HEK293 (cell line): ENCODE measurements around the gene MBNL3.
A peak's percentile ranks its signal among the peaks of the same experiment; 100 is the strongest.

Experiments used
- CTCF ChIA-PET: fragments of 350-600 bp; formaldehyde crosslinking; extraction: SDS; loops from one replicate; lab custom pipeline; 2021; ENCODE audit warnings: antibody characterized with exemption; lab: Yijun Ruan, JAX
- POLR2A ChIA-PET: fragments of 300-600 bp; formaldehyde crosslinking; extraction: SDS; loops from one replicate; lab custom pipeline; 2020; ENCODE audit warnings: antibody characterized with exemption, inconsistent platforms; lab: Yijun Ruan, JAX
- H3K27ac ChIP-seq: fragments of 200-500 bp; sonication (Bioruptor generic); 2 replicates; pipeline ENCODE4 v1.5.1; 2014; ENCODE audit warnings: low read depth, low read length, control low read depth, inconsistent platforms; ENCODE audit errors: extremely low read depth
- H3K36me3 ChIP-seq, 2 experiments: fragments of 200-500 bp in 1 of 2; sonication (Bioruptor generic) in 1 of 2; 1 replicate in 1 of 2; 2 replicates in 1 of 2; pipeline ENCODE4 v1.5.1; 2014 to 2017; ENCODE audit warnings: inconsistent platforms in 2 of 2, low read length in 2 of 2; ENCODE audit not compliant: control insufficient read depth in 2 of 2, insufficient read depth in 1 of 2
- H3K4me1 ChIP-seq: fragments of 200-500 bp; sonication (Bioruptor generic); 2 replicates; pipeline ENCODE4 v1.5.1; 2014; ENCODE audit warnings: mild to moderate bottlenecking, low read length, inconsistent platforms; ENCODE audit not compliant: control insufficient read depth, insufficient read depth
- H3K4me3 ChIP-seq: 2 replicates; pipeline ENCODE4 v1.5.1; 2011; ENCODE audit warnings: low read depth, mild to moderate bottlenecking, control low read depth, low read length, moderate library complexity
- H3K9me3 ChIP-seq: fragments of 200-500 bp; sonication (Bioruptor generic); 2 replicates; pipeline ENCODE4 v1.5.1; 2014; ENCODE audit warnings: low read depth, low read length, inconsistent platforms; ENCODE audit not compliant: control insufficient read depth, insufficient read depth
- GFI1B ChIP-seq: fragments of 450-650 bp; formaldehyde crosslinking; IDR thresholded peaks from 2 replicates; pipeline ENCODE4 v1.5.1; 2016; ENCODE audit warnings: missing biosample characterization, missing genetic modification characterization
- KLF8 ChIP-seq: fragments of 450-650 bp; formaldehyde crosslinking; IDR thresholded peaks from 2 replicates; pipeline ENCODE4 v1.5.1; 2016; ENCODE audit warnings: missing biosample characterization, missing genetic modification characterization
- OVOL3 ChIP-seq: fragments of 450-650 bp; formaldehyde crosslinking; IDR thresholded peaks from 2 replicates; pipeline ENCODE4 v1.5.1; 2016; ENCODE audit warnings: missing biosample characterization, missing genetic modification characterization
- PRDM1 ChIP-seq: fragments of 450-650 bp; formaldehyde crosslinking; IDR thresholded peaks from 2 replicates; pipeline ENCODE4; 2016; ENCODE audit warnings: missing biosample characterization, missing genetic modification characterization
- SP2 ChIP-seq: fragments of 450-650 bp; formaldehyde crosslinking; IDR thresholded peaks from 2 replicates; pipeline ENCODE4 v1.5.1; 2016; ENCODE audit warnings: missing biosample characterization, missing genetic modification characterization
- YY2 ChIP-seq: fragments of 450-650 bp; formaldehyde crosslinking; IDR thresholded peaks from 2 replicates; pipeline ENCODE4 v1.5.1; 2016; ENCODE audit warnings: missing biosample characterization, missing genetic modification characterization
- ZEB2 ChIP-seq: fragments of 450-650 bp; formaldehyde crosslinking; IDR thresholded peaks from 2 replicates; pipeline ENCODE4 v1.5.1; 2016; ENCODE audit warnings: missing biosample characterization, missing genetic modification characterization
- ZNF16 ChIP-seq: fragments of 450-650 bp; formaldehyde crosslinking; IDR thresholded peaks from 2 replicates; pipeline ENCODE4 v1.5.1; 2016; ENCODE audit warnings: low read depth, missing biosample characterization, missing genetic modification characterization
- ZNF214 ChIP-seq: fragments of 450-650 bp; formaldehyde crosslinking; IDR thresholded peaks from 2 replicates; pipeline ENCODE4 v1.5.1; 2017; ENCODE audit warnings: missing biosample characterization, mild to moderate bottlenecking, missing genetic modification characterization, borderline replicate concordance
- ZNF391 ChIP-seq: fragments of 450-650 bp; formaldehyde crosslinking; IDR thresholded peaks from 2 replicates; pipeline ENCODE4 v1.5.1; 2016; ENCODE audit warnings: low read depth, missing biosample characterization, missing genetic modification characterization, borderline replicate concordance
- ZNF433 ChIP-seq: fragments of 450-650 bp; formaldehyde crosslinking; IDR thresholded peaks from 2 replicates; pipeline ENCODE4 v1.5.1; 2016; ENCODE audit warnings: missing biosample characterization, missing genetic modification characterization, low read depth
- ZNF654 ChIP-seq: fragments of 450-650 bp; formaldehyde crosslinking; IDR thresholded peaks from 2 replicates; pipeline ENCODE4 v1.5.1; 2016; ENCODE audit warnings: low read depth, missing biosample characterization, missing genetic modification characterization
- ZNF677 ChIP-seq: fragments of 450-650 bp; IDR thresholded peaks from 2 replicates; pipeline ENCODE4 v1.5.0; 2018; ENCODE audit warnings: missing biosample characterization, mild to moderate bottlenecking, missing genetic modification characterization, moderate library complexity
- ZNF792 ChIP-seq: fragments of 450-650 bp; formaldehyde crosslinking; IDR thresholded peaks from 2 replicates; pipeline ENCODE4 v1.5.1; 2016; ENCODE audit warnings: missing biosample characterization, missing genetic modification characterization
- ZSCAN30 ChIP-seq: fragments of 450-650 bp; IDR thresholded peaks from 2 replicates; pipeline ENCODE4 v1.5.1; 2018; ENCODE audit warnings: missing biosample characterization, mild to moderate bottlenecking, missing genetic modification characterization, moderate library complexity
- TF ChIP-seq, protein P1 (sequence below): fragments of 450-650 bp; IDR thresholded peaks from 2 replicates; pipeline ENCODE4 v1.5.1; 2018; ENCODE audit warnings: missing biosample characterization, mild to moderate bottlenecking, missing genetic modification characterization
- TF ChIP-seq, protein P2 (sequence below): fragments of 450-650 bp; formaldehyde crosslinking; IDR thresholded peaks from 2 replicates; pipeline ENCODE4 v1.5.1; 2016; ENCODE audit warnings: missing biosample characterization, missing genetic modification characterization
- TF ChIP-seq, protein P3 (sequence below): fragments of 450-650 bp; formaldehyde crosslinking; IDR thresholded peaks from 2 replicates; pipeline ENCODE4 v1.5.1; 2016; ENCODE audit warnings: missing biosample characterization, missing genetic modification characterization
- TF ChIP-seq, protein P4 (sequence below): fragments of 450-650 bp; formaldehyde crosslinking; IDR thresholded peaks from 2 replicates; pipeline ENCODE4 v1.5.1; 2017; ENCODE audit warnings: missing biosample characterization, missing genetic modification characterization
- TF ChIP-seq, protein P5 (sequence below): fragments of 450-650 bp; formaldehyde crosslinking; IDR thresholded peaks from 2 replicates; pipeline ENCODE4 v1.5.1; 2016; ENCODE audit warnings: missing biosample characterization, missing genetic modification characterization
- TF ChIP-seq, protein P6 (sequence below): fragments of 450-650 bp; formaldehyde crosslinking; IDR thresholded peaks from 2 replicates; pipeline ENCODE4 v1.5.1; 2016; ENCODE audit warnings: missing biosample characterization, missing genetic modification characterization
- TF ChIP-seq, protein P7 (sequence below): fragments of 450-650 bp; formaldehyde crosslinking; IDR thresholded peaks from 2 replicates; pipeline ENCODE4 v1.5.1; 2016; ENCODE audit warnings: missing biosample characterization, missing genetic modification characterization

MBNL3 gene

DNA sequence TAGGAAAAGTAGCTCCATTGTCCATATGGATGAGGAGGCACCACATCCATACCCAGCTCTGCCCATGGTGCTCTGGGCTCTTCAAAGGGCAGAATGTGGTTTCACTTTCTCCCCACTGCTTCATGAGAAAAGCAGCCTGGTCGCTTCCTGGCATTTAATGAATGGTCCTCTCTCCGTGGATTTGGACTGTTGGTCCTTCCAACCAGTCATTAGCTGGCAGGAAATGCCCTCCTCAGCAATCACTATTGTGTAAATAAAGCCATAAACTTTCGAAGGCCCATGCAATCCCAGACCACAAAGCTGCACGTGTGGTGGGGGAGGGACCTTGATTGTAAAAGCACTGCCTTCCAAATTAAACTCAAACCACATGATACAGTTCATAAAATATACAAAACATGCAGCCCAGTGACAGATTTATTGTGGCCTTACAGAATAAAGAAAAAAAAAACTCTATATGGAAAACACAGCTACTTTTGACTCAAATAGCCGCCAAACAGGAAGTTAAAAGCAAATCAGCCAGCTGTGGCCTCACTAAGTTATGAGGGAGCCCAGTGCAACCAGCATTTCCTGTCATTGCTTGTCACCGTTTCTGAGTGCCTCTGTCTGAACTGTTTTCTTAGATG is 8.1 kb downstream of the MBNL3 start:
- Histone ChIP-seq H3K9me3 (no peaks in the 10 kb centered on the region), H3K36me3 (no peaks in the 10 kb centered on the region), H3K4me3 (no peak overlapping the region), H3K27ac (no peak overlapping the region), H3K4me1 (peaks cover 28% of the 10 kb centered on the region)
- CTCF ChIA-PET = no interaction called here
- POLR2A ChIA-PET = no interaction called here
- TF ChIP-seq ZNF433 (tag by site-specific recombination) (no peak), SP2 (tag by site-specific recombination) (peak; percentile 40; the same call in 1 of the 2 replicates), ZSCAN30 (tag by site-specific recombination) (peak; percentile 30; the same call in 1 of the 2 replicates), ZNF214 (no peak), ZNF792 (tag by site-specific recombination) (no peak), ZNF654 (tag by site-specific recombination) (no peak), OVOL3 (tag by site-specific recombination) (0 out of 2 replicates have a peak, but pooled peaks have one; percentile 35), ZNF677 (tag by site-specific recombination) (no peak), YY2 (tag by site-specific recombination) (no peak), ZNF391 (tag by site-specific recombination) (no peak), KLF8 (tag by site-specific recombination) (no peak), ZNF16 (tag by site-specific recombination) (no peak), PRDM1 (no peak), GFI1B (tag by site-specific recombination) (peak; percentile 77), ZEB2 (tag by site-specific recombination) (peak; percentile 50)
- TF ChIP-seq, protein P1, sequence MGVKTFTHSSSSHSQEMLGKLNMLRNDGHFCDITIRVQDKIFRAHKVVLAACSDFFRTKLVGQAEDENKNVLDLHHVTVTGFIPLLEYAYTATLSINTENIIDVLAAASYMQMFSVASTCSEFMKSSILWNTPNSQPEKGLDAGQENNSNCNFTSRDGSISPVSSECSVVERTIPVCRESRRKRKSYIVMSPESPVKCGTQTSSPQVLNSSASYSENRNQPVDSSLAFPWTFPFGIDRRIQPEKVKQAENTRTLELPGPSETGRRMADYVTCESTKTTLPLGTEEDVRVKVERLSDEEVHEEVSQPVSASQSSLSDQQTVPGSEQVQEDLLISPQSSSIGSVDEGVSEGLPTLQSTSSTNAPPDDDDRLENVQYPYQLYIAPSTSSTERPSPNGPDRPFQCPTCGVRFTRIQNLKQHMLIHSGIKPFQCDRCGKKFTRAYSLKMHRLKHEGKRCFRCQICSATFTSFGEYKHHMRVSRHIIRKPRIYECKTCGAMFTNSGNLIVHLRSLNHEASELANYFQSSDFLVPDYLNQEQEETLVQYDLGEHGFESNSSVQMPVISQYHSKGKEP (tag by site-specific recombination) = peak; percentile 90
- TF ChIP-seq, protein P2, sequence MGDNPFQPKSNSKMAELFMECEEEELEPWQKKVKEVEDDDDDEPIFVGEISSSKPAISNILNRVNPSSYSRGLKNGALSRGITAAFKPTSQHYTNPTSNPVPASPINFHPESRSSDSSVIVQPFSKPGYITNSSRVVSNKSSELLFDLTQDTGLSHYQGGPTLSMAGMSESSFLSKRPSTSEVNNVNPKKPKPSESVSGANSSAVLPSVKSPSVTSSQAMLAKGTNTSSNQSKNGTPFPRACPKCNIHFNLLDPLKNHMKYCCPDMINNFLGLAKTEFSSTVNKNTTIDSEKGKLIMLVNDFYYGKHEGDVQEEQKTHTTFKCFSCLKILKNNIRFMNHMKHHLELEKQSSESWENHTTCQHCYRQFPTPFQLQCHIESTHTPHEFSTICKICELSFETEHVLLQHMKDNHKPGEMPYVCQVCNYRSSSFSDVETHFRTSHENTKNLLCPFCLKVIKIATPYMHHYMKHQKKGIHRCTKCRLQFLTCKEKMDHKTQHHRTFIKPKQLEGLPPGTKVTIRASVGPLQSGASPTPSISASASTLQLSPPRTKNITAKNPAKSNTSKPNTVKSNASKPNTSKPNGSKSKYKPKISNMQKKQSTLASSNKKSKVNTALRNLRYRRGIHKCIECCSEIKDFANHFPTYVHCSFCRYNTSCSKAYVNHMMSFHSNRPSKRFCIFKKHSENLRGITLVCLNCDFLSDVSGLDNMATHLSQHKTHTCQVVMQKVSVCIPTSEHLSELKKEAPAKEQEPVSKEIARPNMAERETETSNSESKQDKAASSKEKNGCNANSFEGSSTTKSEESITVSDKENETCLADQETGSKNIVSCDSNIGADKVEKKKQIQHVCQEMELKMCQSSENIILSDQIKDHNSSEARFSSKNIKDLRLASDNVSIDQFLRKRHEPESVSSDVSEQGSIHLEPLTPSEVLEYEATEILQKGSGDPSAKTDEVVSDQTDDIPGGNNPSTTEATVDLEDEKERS (tag by site-specific recombination) = no peak
- TF ChIP-seq, protein P3, sequence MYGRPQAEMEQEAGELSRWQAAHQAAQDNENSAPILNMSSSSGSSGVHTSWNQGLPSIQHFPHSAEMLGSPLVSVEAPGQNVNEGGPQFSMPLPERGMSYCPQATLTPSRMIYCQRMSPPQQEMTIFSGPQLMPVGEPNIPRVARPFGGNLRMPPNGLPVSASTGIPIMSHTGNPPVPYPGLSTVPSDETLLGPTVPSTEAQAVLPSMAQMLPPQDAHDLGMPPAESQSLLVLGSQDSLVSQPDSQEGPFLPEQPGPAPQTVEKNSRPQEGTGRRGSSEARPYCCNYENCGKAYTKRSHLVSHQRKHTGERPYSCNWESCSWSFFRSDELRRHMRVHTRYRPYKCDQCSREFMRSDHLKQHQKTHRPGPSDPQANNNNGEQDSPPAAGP (tag by site-specific recombination) = no peak
- TF ChIP-seq, protein P4, sequence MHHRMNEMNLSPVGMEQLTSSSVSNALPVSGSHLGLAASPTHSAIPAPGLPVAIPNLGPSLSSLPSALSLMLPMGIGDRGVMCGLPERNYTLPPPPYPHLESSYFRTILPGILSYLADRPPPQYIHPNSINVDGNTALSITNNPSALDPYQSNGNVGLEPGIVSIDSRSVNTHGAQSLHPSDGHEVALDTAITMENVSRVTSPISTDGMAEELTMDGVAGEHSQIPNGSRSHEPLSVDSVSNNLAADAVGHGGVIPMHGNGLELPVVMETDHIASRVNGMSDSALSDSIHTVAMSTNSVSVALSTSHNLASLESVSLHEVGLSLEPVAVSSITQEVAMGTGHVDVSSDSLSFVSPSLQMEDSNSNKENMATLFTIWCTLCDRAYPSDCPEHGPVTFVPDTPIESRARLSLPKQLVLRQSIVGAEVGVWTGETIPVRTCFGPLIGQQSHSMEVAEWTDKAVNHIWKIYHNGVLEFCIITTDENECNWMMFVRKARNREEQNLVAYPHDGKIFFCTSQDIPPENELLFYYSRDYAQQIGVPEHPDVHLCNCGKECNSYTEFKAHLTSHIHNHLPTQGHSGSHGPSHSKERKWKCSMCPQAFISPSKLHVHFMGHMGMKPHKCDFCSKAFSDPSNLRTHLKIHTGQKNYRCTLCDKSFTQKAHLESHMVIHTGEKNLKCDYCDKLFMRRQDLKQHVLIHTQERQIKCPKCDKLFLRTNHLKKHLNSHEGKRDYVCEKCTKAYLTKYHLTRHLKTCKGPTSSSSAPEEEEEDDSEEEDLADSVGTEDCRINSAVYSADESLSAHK (tag by site-specific recombination) = peak; percentile 76
- TF ChIP-seq, protein P5, sequence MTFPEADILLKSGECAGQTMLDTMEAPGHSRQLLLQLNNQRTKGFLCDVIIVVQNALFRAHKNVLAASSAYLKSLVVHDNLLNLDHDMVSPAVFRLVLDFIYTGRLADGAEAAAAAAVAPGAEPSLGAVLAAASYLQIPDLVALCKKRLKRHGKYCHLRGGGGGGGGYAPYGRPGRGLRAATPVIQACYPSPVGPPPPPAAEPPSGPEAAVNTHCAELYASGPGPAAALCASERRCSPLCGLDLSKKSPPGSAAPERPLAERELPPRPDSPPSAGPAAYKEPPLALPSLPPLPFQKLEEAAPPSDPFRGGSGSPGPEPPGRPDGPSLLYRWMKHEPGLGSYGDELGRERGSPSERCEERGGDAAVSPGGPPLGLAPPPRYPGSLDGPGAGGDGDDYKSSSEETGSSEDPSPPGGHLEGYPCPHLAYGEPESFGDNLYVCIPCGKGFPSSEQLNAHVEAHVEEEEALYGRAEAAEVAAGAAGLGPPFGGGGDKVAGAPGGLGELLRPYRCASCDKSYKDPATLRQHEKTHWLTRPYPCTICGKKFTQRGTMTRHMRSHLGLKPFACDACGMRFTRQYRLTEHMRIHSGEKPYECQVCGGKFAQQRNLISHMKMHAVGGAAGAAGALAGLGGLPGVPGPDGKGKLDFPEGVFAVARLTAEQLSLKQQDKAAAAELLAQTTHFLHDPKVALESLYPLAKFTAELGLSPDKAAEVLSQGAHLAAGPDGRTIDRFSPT (tag by site-specific recombination) = no peak
- TF ChIP-seq, protein P6, sequence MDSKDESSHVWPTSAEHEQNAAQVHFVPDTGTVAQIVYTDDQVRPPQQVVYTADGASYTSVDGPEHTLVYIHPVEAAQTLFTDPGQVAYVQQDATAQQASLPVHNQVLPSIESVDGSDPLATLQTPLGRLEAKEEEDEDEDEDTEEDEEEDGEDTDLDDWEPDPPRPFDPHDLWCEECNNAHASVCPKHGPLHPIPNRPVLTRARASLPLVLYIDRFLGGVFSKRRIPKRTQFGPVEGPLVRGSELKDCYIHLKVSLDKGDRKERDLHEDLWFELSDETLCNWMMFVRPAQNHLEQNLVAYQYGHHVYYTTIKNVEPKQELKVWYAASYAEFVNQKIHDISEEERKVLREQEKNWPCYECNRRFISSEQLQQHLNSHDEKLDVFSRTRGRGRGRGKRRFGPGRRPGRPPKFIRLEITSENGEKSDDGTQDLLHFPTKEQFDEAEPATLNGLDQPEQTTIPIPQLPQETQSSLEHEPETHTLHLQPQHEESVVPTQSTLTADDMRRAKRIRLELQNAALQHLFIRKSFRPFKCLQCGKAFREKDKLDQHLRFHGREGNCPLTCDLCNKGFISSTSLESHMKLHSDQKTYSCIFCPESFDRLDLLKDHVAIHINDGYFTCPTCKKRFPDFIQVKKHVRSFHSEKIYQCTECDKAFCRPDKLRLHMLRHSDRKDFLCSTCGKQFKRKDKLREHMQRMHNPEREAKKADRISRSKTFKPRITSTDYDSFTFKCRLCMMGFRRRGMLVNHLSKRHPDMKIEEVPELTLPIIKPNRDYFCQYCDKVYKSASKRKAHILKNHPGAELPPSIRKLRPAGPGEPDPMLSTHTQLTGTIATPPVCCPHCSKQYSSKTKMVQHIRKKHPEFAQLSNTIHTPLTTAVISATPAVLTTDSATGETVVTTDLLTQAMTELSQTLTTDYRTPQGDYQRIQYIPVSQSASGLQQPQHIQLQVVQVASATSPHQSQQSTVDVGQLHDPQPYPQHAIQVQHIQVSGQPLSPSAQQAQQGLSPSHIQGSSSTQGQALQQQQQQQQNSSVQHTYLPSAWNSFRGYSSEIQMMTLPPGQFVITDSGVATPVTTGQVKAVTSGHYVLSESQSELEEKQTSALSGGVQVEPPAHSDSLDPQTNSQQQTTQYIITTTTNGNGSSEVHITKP (tag by site-specific recombination) = peak; percentile 67
- TF ChIP-seq, protein P7, sequence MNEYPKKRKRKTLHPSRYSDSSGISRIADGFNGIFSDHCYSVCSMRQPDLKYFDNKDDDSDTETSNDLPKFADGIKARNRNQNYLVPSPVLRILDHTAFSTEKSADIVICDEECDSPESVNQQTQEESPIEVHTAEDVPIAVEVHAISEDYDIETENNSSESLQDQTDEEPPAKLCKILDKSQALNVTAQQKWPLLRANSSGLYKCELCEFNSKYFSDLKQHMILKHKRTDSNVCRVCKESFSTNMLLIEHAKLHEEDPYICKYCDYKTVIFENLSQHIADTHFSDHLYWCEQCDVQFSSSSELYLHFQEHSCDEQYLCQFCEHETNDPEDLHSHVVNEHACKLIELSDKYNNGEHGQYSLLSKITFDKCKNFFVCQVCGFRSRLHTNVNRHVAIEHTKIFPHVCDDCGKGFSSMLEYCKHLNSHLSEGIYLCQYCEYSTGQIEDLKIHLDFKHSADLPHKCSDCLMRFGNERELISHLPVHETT = no peak
